Limb (tissue), 2 donors: ENCODE measurements around the gene PITHD1.
"Not testable (repeated sequence)": the region's sequence is repeated elsewhere in the genome, so short reads cannot be mapped to it uniquely, and the experiment has no call there.

Source experiments
- DNase-seq, 2 donors: peaks; one replicate each; pipeline ENCODE4 v3.0.0-alpha.2; 2016; ENCODE audit errors: extremely low spot score in 2 of 2

PITHD1 gene

DNA sequence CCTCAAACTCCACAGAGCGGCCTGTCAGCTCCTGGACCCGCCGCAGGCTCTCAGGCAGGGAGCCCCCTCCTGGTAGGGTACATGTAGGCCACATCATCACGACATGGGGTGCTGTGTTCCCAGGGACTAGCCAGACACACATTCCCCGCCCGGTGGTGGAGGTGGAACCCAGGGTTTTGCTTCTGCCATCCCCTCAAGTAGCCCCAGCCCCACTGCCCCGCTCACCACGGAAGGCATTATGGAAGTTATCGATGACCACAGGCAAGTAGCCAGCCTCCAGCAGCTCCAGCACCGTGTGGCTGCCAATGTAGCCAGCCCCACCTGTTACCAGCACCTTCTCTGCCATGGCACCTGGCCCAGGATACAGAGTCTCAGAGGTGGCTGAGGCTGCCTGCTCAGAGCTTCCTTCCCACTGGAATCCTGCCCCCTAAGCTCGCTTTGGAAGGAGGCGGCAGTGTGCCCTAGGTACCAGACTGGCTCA is 20.5 kb downstream of the PITHD1 start:
- no peak for DNase-seq

GRCh38 chr1:23799255-23799569 is 21.0 kb downstream of the PITHD1 start:
- DNase-seq: no peak

DNA sequence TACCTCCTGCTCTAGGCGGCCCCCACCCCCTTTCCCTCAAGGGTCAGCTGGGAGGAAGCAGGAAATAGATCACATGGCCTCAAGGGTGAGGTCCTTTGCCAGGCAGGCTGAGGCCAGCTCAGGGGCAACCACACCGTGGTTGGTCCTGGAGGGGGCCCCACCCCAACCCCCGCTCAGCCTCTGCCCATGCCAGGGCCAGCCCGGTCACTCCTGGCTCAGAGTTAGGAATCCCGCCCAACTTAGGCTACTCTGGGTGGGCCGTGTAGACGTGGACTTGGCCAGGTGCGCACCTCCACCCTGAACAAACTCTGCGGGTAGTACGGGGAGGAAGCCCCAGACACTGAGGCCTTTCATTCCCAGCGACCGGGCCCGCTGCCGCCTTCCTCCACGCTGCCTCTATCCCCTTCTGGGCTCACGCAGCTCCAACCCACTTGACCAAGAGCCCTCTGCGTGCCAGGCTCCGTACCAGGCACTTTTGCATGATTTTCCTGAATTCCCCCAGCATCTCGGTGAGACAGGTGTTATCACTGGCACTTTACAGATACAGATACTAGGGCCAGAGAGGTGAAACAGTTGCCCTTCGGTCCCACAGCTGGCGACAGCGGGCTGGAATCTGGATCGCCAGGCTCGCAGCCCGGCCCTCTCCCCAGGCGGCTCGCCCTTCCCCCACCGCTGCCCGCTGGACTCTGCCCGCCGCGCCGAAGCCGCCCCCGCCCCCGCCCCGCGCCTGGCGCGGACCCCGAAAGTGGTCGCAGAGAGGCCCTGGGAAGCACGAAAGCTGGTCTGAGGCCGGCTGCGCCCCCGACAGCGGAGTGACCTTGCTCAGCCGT is 21.6 kb downstream of the PITHD1 start:
- DNase-seq: peak; percentile 20 to 67

DNA sequence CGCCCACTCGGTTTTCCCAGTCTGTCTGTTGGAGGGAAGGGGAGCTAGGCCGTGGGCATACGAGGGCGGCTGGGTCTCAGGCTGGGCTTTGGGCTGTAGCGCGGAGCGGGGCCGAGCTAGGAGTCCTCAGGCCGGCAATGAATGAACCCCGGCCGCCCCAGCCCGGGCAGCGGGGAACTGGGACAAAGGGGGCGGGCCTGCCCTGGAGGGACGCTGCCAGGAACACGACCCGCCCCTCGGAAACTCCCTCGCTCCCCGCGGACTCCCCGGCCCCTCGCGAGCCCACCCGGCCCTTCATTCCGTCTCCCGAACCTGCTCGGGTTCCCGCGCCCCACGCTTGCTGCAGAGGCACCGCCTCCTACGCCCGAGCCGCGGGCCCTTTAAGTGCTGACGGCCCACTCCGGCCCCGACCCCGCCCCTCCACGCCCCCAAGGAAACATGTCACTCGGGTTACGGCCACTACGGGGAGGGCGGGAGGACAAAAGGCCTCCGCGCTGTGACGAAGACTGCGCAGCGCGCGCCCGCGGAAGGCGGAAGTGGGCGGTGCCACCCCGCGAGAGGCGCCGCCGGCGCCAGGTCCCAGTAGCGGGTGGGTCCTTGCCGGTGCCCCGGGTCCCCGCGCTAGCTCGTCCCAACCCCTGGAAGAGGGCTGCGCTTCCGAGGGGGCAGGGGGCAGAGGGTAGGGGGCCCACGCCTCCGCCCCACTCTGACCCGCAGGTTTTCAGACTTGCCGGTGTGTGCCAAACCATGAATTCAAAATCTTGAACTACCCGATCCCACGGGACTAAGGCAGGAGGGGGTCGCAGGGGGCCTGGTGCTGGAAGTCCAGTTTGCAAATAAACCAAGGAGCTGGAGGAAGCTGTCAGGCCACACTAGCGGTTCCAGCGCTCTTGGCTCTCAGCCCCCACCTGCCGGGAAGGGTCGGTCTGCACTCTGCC is 22.5 kb downstream of the PITHD1 start, which contains the start of gene GALE:
Gene GALE, minus strand, starts transcription at position 355 of the 938 bp plus-strand sequence. CDS start 1,747 bp downstream, outside the sequence.
- DNase-seq: peak; percentile 93 to 98

GRCh38 chr1:23801338-23801748 is 23.1 kb downstream of the PITHD1 start:
- DNase-seq: no peak

GRCh38 chr1:23801876-23802275 is 23.7 kb downstream of the PITHD1 start:
- no peak for DNase-seq

DNA sequence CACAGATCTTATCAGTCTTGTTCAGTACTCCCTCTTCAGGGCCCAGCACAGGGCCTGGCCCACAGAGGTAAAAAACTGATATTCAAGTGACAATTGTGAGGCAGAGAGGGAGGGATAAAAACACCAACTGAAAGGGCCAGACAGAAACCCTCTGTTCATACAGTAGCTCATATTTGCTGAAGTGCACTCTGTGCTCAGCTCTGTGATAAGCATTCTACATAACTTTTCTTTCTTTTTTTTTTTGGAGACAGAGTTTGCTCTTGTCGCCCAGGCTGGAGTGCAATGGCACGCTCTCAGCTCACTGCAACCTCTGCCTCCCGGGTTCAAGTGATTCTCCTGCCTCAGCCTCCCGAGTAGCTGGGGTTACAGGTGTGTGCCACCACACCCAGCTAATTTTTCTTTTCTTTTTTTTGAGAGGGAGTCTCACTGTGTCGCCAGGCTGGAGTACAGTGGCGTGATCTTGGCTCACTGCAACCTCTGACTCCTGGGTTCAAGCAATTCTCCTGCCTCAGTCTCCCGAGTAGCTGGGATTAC is 24.7 kb downstream of the PITHD1 start:
- not testable (repeated sequence) for DNase-seq

DNA sequence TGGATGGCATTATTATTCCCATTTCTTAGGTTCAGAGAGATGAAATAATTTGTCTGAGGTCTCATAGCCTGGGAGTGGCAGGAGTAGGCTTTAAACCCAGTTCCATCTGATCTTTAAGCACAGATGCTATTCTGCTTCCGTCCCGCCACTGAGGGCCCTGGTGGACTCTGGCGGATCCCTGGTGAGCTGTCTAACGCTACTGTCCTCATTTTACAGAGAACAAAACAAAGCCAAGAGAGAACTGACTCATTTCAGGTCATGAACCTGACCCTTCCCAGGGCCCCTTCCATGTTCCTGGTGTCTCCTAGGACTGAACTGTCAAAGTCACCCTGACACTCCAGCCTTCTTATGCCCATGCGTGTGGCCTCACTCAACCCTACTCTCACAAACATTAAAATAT is 25.5 kb downstream of the PITHD1 start:
- DNase-seq: no peak

DNA sequence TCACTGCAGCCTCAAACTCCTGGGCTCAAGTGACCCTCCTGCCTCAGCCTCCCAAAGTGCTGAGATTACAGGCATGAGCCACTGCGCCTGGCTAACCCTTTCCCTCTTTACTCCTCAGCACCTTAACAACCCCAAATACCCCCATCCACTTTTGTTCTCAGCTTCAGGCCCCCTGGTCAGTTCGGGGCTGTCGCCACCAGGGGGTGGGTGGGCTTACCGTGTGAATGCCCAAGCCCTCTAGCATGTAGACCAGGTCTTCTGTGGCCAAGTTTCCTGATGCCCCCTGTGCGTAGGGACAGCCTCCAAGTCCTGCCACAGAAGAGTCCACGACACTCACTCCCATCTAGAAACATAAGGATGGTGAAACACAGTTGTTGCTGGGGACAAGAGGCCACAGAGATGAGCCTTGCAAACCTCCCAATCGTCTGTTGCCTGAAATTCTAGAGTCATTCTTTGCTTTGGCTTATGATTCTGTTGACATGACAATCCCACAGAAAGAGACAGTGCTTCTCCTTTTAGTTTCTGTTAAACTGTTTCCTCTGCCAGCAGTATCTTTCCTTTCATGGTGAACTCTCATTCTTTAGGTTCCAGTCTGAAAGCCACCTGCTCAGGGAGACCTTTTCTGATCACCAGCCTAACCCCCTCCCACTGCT is 26.1 kb downstream of the PITHD1 start:
- no peak for DNase-seq

- no peak for DNase-seq
Measured at GRCh38 chr1:23805025-23805424, 26.8 kb downstream of the PITHD1 start.

DNA sequence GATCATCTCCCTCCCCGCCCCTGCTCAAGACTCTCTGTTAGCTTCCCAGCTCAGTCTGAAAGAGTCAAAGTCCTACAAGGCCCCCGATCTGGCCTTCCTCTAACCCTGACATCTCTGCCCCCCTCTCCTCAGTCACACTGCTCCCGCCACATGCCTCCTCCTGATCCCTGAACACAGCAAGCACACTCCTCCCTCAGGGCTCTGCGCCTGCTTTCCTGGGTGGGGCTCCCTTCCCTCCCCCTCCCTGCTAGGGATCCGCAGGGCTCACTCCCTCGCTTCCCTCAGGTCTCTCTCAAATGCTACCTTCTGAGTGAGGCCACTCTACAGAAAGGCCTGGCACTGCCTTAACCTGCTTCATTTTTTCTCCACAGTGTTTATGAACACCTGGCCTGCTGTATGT is 28.1 kb downstream of the PITHD1 start:
- DNase-seq: no peak

GRCh38 chr1:23807453-23807852 is 29.2 kb downstream of the PITHD1 start:
- no peak for DNase-seq

DNA sequence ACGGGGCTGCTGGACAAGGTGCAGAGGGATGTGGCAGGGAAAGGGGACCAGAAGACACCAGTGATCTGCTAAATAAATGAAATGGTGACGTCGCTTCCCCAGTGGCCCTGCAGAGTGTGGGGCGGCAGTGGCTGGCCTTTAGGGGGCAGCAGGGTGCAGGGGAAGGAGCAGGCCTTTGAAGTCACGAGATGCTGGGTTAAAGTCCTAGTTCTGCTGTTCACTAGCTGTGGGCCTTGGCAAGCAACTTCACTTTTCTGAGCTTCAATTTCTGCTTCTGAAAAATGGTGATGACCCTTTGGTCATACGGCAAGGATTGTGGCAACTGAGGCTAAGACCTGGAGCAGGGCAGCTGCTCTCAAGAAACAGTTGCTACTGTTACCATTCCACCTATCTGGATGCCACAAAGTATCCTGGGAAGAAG is 31.5 kb downstream of the PITHD1 start:
- DNase-seq: no peak

GRCh38 chr1:23810818-23811540 is 32.8 kb downstream of the PITHD1 start:
- no peak for DNase-seq

GRCh38 chr1:23814016-23814415 is 35.8 kb downstream of the PITHD1 start:
- DNase-seq: no peak

DNA sequence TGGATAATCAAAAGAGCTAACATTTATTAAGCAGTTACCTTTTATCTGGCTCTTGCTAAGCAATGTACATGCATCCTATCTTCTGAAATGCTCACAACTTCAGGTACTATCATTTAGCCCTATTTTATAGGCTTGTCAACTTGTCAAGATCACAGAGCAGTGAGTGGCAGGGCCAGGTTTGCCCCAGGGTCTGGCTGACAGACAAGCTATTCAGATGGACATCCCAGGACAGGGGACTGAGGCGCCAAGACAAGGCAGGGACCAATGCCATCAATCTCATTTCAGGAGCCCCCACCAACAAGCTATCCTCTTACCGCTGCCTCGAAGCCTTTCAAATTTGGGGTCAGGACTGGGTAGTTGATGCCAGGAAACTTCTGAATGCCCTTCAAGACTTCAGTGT is 38.1 kb downstream of the PITHD1 start:
- DNase-seq: no peak

DNA sequence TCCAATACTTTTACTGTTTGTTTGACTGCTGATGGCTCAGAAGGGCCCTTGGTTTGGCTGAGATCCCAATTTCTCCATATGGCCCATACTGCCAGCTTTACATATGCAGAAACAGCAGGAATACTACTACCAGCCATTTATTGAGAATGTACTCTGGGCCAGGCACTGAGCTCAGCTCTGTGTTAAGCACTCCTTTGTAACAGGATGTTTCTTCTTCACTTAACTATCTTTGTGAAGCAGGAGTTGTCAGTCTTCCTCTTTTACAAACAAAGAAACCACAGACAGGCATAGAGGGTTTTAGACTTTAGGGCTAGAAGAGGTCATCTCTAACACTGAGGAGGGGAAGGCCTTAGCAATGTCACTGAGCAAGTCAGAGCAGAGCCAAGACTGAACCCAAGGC is 38.7 kb downstream of the PITHD1 start:
- no peak for DNase-seq

- DNase-seq: no peak
Measured at GRCh38 chr1:23817633-23818032, 39.4 kb downstream of the PITHD1 start.

DNA sequence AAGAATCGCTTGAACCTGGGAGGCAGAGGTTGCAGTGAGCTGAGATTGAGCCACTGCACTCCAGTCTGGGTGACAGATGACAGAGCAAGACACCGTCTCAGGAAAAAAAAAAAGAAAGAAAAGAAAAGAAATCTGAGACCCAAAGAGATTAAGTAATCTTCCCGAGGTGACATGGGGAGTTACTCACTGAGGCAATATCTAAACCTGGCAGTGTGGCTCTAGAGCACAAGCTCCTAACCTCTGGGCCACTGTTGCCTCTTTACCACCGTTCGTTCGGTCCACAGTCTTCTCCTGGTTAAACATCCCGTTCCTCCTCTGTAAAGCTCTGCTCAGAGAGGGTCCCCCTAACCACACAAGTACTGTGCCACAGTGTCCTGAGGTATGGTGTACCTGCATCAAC is 45.5 kb downstream of the PITHD1 start:
- DNase-seq: no peak

GRCh38 chr1:23824711-23825075 is 46.5 kb downstream of the PITHD1 start:
- DNase-seq: no peak
